ENCODE data around the gene RFK. TPM values are rescaled to one million over a fixed set of nuclear protein-coding genes. Genes with fewer than 3 reads are reported as not detected.

RFK gene
- total RNA-seq, 1 experiment from 2014 or later: 35.0 TPM

GRCh38 chr9:76394195-76394959 lies at the start of gene RFK (continued):
- TF ChIP-seq CEBPB (IDR thresholded peaks at IDR 0.05; ENCODE audit: low read depth): no peak

- Histone ChIP-seq H2AFZ (ENCODE audit: low read depth, low read length, poor library complexity, severe bottlenecking) (no peak overlapping the region), H3K9me2 (ENCODE audit: insufficient read depth) (no peaks in the 10 kb centered on the region), H3K36me3 (ENCODE audit: control insufficient read depth in 1 of 2, insufficient read depth in 2 of 2, low read length in 2 of 2) (no peaks in the 10 kb centered on the region), H3K79me2 (ENCODE audit: insufficient read depth, low read length) (no peaks in the 10 kb centered on the region), H4K20me1 (ENCODE audit: insufficient read depth) (no peaks in the 10 kb centered on the region), H3K9ac (ENCODE audit: low read length) (no peak overlapping the region), H3K27me3 (ENCODE audit: insufficient read depth, low read length) (no peaks in the 10 kb centered on the region), H3K4me3 (replicated peaks in 1 of 2; ENCODE audit: low read depth in 1 of 2, low read length in 2 of 2) (no peak overlapping the region), H3K9me3 (ENCODE audit: control insufficient read depth in 1 of 2, insufficient read depth in 1 of 2, low read depth in 1 of 2, low read length in 2 of 2) (no peaks in the 10 kb centered on the region), H3K27ac (ENCODE audit: low read depth, low read length) (no peak overlapping the region), H3K4me1 (ENCODE audit: control insufficient read depth in 1 of 2, insufficient read depth in 2 of 2, low read length in 2 of 2) (peaks cover 2 to 10% of the 10 kb centered on the region in 2 experiments; a peak in 3 of 4 replicates), H3K4me2 (ENCODE audit: low read length) (no peak overlapping the region)
- no TSS peak for BruUV-seq (replicated peaks)
- intact Hi-C loops (cut with micrococcal nuclease): no loop called here
- DNase-seq (ENCODE audit: low read depth, low spot score) (no peak), ATAC-seq (no peak)
- ChIA-PET POLR2A (no interaction called here), CTCF (no interaction called here), RAD21 (ENCODE audit: low non-redundant PET in 1 of 2, low total read pairs in 2 of 2, uncharacterized antibody in 2 of 2, unreplicated experiment in 2 of 2) (no interaction called here)
- TF ChIP-seq TCF7L2 (IDR thresholded peaks at IDR 0.05; ENCODE audit: borderline replicate concordance, extremely low read depth, insufficient read depth, insufficient read length) (no peak), EZH2phosphoT487 (IDR thresholded peaks at IDR 0.05; ENCODE audit: borderline replicate concordance) (no peak), JUND (IDR thresholded peaks at IDR 0.05) (no peak), SRF (IDR thresholded peaks at IDR 0.05; ENCODE audit: low read depth) (no peak), EZH2 (IDR thresholded peaks at IDR 0.05) (no peak), ZFX (IDR thresholded peaks at IDR 0.05) (no peak), SP1 (IDR thresholded peaks at IDR 0.05; ENCODE audit: low read depth) (no peak), CEBPB (IDR thresholded peaks at IDR 0.05; ENCODE audit: low read depth) (no peak), ELF1 (IDR thresholded peaks at IDR 0.05; ENCODE audit: borderline replicate concordance, low read depth) (no peak), POLR2A (IDR thresholded peaks at IDR 0.05; ENCODE audit: borderline replicate concordance, extremely low read depth, insufficient read depth, insufficient read length) (no peak), RAD21 (IDR thresholded peaks at IDR 0.05; ENCODE audit: low read depth) (no peak)
- TF ChIP-seq, protein P1, sequence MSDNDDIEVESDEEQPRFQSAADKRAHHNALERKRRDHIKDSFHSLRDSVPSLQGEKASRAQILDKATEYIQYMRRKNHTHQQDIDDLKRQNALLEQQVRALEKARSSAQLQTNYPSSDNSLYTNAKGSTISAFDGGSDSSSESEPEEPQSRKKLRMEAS (IDR thresholded peaks at IDR 0.05): no peak
- TF ChIP-seq, protein P2, sequence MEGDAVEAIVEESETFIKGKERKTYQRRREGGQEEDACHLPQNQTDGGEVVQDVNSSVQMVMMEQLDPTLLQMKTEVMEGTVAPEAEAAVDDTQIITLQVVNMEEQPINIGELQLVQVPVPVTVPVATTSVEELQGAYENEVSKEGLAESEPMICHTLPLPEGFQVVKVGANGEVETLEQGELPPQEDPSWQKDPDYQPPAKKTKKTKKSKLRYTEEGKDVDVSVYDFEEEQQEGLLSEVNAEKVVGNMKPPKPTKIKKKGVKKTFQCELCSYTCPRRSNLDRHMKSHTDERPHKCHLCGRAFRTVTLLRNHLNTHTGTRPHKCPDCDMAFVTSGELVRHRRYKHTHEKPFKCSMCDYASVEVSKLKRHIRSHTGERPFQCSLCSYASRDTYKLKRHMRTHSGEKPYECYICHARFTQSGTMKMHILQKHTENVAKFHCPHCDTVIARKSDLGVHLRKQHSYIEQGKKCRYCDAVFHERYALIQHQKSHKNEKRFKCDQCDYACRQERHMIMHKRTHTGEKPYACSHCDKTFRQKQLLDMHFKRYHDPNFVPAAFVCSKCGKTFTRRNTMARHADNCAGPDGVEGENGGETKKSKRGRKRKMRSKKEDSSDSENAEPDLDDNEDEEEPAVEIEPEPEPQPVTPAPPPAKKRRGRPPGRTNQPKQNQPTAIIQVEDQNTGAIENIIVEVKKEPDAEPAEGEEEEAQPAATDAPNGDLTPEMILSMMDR (IDR thresholded peaks at IDR 0.05 in 2 of 3, conservative IDR thresholded peaks at IDR 0.05 in 1 of 3; ENCODE audit: borderline replicate concordance in 1 of 3, insufficient read depth in 1 of 3, low read depth in 2 of 3, low read length in 2 of 3): no peak
Observed at GRCh38 chr9:76443887-76444286, 49.7 kb upstream of the RFK start.

Measured in HCT116 (cell line).